Measurements from ENCODE around the gene CIRBP. TPM values are rescaled to one million over a fixed set of nuclear protein-coding genes. Genes with fewer than 3 reads are reported as not detected.

CIRBP gene
- total RNA-seq (2022; extraction: Qiagen RNA extraction): 90.9 to 225 TPM (median 100 TPM) in 5 replicates

DNA sequence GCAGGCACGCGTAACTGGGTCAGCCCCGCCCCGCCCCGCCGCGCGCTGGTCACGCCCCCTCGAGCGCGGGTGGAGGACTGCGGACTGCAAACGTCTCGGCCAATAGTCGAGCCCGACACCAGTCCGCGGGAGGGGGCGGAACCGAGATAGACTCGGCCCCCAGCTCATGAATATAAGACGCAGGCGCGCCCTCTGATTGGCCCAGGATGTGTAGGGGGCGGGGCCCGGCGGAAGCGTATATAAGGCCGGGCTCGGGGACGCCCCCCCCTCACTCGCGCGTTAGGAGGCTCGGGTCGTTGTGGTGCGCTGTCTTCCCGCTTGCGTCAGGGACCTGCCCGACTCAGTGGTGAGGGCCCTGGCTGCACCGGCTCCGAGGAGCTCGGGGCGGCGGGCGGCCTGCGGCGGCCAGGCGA, at the start of gene CIRBP:
CIRBP (plus strand) TSS at position 268 of the 413 bp plus-strand sequence. CDS start 1,602 bp downstream, outside the sequence.

DNA sequence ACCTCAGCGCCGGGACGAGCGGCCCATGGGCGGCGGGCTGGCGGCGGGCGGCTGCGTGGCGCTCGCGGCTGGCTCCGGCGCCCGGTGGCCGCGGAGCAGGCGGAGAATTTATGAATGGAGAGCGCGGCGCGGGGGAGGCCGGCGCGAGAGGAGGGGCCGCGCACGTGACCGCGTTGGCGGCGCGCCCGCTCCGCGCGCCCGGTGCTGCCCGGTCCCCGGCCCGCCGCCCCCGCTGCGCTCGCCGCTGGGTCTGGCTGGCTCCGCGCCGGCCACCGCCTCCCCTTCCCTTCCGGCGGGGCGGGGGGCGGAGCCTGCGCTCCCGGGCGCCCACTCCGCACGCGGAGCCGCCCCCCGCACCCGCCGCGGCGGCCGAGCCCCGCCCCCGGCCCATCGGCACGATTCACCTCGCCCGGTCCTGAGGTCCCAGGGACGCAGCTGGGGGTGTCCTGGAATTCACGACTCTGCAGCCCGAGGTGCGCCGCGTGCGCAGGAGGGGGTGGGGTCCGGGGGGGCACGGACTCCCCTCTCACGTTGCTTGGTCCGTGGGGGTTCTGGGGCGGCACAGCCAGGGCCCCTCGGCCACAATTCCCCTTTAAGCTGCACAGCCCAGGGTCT, 31.3 kb upstream of the CIRBP start, which contains the start of gene CBARP:
CBARP (minus strand) TSS at position 252 of the 615 bp plus-strand sequence. CDS start 1,905 bp downstream, outside the sequence.

DNA sequence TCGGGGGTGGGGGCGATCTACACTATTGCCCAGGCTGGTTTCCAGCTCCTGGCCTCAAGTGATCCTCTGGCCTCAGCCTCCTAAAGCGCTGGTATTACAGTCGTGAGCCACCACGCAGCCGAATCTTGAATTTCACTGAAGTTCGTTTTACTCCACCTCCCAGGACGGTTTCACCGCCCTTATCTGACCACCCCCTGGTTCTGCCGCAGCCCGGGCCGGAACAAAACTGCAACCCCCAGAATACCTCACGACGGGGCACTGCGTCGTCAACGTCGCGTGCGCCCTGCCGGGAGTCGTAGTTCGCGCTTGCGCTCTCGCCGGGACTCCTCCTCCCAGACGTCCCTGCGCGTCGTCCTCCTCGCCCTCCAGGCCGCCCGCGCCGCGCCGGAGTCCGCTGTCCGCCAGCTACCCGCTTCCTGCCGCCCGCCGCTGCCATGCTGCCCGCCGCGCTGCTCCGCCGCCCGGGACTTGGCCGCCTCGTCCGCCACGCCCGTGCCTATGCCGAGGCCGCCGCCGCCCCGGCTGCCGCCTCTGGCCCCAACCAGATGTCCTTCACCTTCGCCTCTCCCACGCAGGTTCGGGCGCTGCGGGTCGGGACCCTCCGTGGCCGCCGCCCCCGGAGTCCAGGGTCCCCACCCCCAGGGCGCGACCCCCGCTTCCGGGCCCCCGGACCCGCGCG, 27.6 kb upstream of the CIRBP start, which contains the start of gene ATP5F1D:
ATP5F1D (plus strand) TSS at position 335 of the 679 bp plus-strand sequence; CDS start at position 435, 100 bp downstream.

DNA sequence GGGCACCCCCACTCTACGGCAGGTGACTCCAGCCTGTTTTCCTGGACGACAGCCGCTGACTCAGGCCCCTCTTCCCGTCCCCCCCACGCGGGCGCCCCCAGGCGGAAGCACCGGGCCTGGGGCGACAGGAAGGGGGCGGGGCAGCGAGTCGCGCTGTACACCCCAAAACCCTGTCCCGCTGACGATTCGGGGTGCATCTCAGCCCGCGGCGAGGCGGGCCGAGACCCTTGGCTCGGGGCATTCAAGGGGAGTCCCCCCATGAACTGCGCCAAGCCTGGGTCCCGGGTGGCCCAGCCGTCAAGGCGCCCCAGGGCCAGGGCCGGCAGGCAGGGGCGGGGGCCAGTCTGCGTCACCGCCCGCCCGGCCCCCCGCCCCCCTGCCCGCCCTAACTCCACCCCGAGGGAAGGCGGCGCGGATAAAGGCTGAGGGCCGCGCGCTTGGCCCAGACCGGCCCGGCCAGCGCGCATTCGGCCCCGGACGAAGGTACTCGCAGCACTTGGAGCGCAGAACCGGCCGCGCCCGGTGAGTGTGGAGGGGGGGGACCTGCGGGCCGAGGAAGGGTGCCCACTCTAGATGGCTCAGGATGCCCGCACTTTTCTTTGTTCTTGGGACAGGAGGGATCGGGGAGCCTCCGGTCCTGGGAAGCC, 20.9 kb upstream of the CIRBP start, which contains the start of gene MIDN:
MIDN (plus strand) TSS at position 445 of the 647 bp plus-strand sequence. CDS start 1,714 bp downstream, outside the sequence.

DNA sequence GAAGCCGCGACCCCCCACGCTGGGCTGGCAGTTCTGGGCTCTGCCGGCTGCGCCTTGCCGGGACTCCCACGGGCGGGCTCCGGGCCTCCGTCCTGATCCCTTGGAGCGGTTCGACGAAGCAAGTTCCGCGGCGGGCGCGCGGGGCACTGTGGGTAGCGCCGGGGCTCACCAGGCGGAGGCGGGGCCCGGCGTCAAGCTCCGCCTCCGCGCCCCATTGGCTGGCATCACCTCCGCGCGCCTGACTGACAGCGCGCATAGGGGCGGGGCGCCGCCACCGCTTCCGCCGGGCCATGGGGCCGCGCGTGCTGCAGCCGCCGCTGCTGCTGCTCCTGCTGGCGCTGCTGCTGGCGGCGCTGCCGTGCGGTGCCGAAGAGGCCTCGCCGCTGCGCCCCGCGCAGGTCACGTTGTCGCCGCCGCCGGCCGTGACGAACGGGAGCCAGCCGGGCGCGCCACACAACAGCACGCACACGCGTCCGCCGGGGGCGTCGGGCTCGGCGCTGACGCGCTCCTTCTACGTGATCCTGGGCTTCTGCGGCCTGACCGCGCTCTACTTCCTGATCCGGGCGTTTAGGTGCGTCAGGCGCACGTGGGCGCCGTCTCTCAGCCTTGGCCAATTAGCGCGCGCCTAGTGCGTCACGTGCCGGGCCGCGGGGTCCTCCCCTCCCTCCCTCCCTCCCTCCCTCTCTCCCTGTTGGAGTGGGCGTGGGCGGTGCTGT, 6.3 kb downstream of the CIRBP start, which contains the start of gene FAM174C:
FAM174C (plus strand) TSS at position 271 of the 716 bp plus-strand sequence; CDS start at position 291, 20 bp downstream.

DNA sequence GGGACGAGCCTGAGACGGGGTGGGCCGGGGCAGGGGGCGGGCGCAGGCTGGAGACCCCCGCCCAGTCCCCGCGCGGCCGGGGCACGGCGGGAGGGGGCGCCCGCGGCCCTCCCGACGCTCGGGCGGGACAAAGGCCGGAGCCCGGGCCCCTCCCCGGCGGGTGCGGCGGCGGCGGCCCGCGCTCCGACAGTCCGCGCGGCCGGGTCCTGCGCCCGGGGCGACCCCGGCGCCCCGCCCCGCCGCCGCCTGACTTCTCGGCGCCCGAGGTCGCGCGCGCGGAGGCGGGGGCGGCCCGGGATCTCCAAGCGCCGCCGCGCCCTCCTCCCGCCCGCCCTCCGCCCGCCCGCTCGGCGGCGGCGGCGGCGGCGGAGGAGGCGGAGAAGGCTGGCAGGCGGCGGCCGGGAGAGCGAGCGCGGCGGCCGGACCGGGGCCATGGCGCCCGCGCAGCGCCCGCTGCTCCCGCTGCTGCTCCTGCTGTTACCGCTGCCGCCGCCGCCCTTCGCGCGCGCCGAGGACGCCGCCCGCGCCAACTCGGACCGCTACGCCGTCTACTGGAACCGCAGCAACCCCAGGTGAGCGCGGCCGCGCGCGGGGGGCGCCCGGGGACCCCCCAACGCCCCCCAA, 16.7 kb downstream of the CIRBP start, which contains the start of gene EFNA2:
EFNA2 (plus strand) TSS at position 137 of the 624 bp plus-strand sequence; CDS start at position 433, 296 bp downstream.

Other genes with a start within 250 kb of the CIRBP start
- gene TMEM259, start 248.2 kb upstream of the CIRBP start, total RNA-seq (2022; extraction: Qiagen RNA extraction): 88.1 to 125 TPM (median 119 TPM) in 5 replicates
- not detected in 5 replicates for gene RNU6-2, start 247.8 kb upstream of the CIRBP start, total RNA-seq (2022; extraction: Qiagen RNA extraction)
- gene CNN2, start 242.7 kb upstream of the CIRBP start, total RNA-seq (2022; extraction: Qiagen RNA extraction): 70.3 to 98.3 TPM (median 87.8 TPM) in 5 replicates
- 12.7 to 19.5 TPM (median 15.0 TPM) in 5 replicates for gene ABCA7, start 229.2 kb upstream of the CIRBP start, total RNA-seq (2022; extraction: Qiagen RNA extraction)
- 3.2 to 4.9 TPM (median 4.7 TPM) in 5 replicates for gene ARHGAP45, start 202.2 kb upstream of the CIRBP start, total RNA-seq (2022; extraction: Qiagen RNA extraction)
- gene POLR2E, start 174.0 kb upstream of the CIRBP start, total RNA-seq (2022; extraction: Qiagen RNA extraction): 189 to 252 TPM (median 230 TPM) in 5 replicates
- gene GPX4, start 165.3 kb upstream of the CIRBP start, total RNA-seq (2022; extraction: Qiagen RNA extraction): 385 to 499 TPM (median 481 TPM) in 5 replicates
- gene SBNO2, start 95.1 kb upstream of the CIRBP start, total RNA-seq (2022; extraction: Qiagen RNA extraction): 28.6 to 34.8 TPM (median 32.0 TPM) in 5 replicates
- 34.1 to 37.9 TPM (median 35.8 TPM) in 5 replicates for gene STK11, start 63.6 kb upstream of the CIRBP start, total RNA-seq (2022; extraction: Qiagen RNA extraction)
- 2.9 to 4.1 TPM (median 4.0 TPM) in 5 replicates for gene CBARP, start 31.3 kb upstream of the CIRBP start, total RNA-seq (2022; extraction: Qiagen RNA extraction)
- gene ATP5F1D, start 27.6 kb upstream of the CIRBP start, total RNA-seq (2022; extraction: Qiagen RNA extraction): 73.6 to 182 TPM (median 168 TPM) in 5 replicates
- 48.0 to 55.8 TPM (median 51.1 TPM) in 5 replicates for gene MIDN, start 20.7 kb upstream of the CIRBP start, total RNA-seq (2022; extraction: Qiagen RNA extraction)
- 44.2 to 95.1 TPM (median 77.5 TPM) in 5 replicates for gene FAM174C, start 6.2 kb downstream of the CIRBP start, total RNA-seq (2022; extraction: Qiagen RNA extraction)
- gene EFNA2, start 16.5 kb downstream of the CIRBP start, total RNA-seq (2022; extraction: Qiagen RNA extraction): 1.0 to 2.3 TPM (median 2.0 TPM) in 5 replicates
- gene NDUFS7, start 114.6 kb downstream of the CIRBP start, total RNA-seq (2022; extraction: Qiagen RNA extraction): 67.0 to 76.3 TPM (median 74.3 TPM) in 5 replicates
- gene GAMT, start 132.2 kb downstream of the CIRBP start, total RNA-seq (2022; extraction: Qiagen RNA extraction): 26.9 to 45.6 TPM (median 41.2 TPM) in 5 replicates
- gene DAZAP1, start 138.3 kb downstream of the CIRBP start, total RNA-seq (2022; extraction: Qiagen RNA extraction): 81.0 to 103 TPM (median 96.2 TPM) in 5 replicates
- gene RPS15, start 169.1 kb downstream of the CIRBP start, total RNA-seq (2022; extraction: Qiagen RNA extraction): 1,250 to 2,075 TPM (median 1,916 TPM) in 5 replicates
- gene APC2, start 180.8 kb downstream of the CIRBP start, total RNA-seq (2022; extraction: Qiagen RNA extraction): 0.78 to 2.5 TPM (median 1.7 TPM) in 5 replicates
- gene C19orf25, start 209.9 kb downstream of the CIRBP start, total RNA-seq (2022; extraction: Qiagen RNA extraction): 10.4 to 18.8 TPM (median 16.6 TPM) in 5 replicates
- gene PCSK4, start 221.0 kb downstream of the CIRBP start, total RNA-seq (2022; extraction: Qiagen RNA extraction): 0.64 to 1.0 TPM (median 0.85 TPM) in 5 replicates
- 3.9 to 6.6 TPM (median 4.9 TPM) in 5 replicates for gene REEP6, start 221.8 kb downstream of the CIRBP start, total RNA-seq (2022; extraction: Qiagen RNA extraction)
- gene ADAMTSL5, start 243.7 kb downstream of the CIRBP start, total RNA-seq (2022; extraction: Qiagen RNA extraction): 3.4 to 4.2 TPM (median 3.5 TPM) in 5 replicates